Uterus (tissue), 2 donors: ENCODE measurements around the gene PHF12.

Experiments used
- POLR2A ChIP-seq, 2 donors: fragments of 450-650 bp; IDR thresholded peaks; one replicate each; pipeline ENCODE4 v1.6.1; 2016; ENCODE audit warnings: antibody characterized with exemption in 2 of 2, mild to moderate bottlenecking in 1 of 2, moderate library complexity in 1 of 2
- TF ChIP-seq, protein P1 (sequence below), 4 experiments: fragments of 200-600 bp in 2 of 4; fragments of 450-650 bp in 2 of 4; sonication (generic) in 2 of 4; IDR thresholded peaks; one replicate each; pipeline ENCODE4 v1.5.1; 2016 to 2019; ENCODE audit warnings: antibody characterized with exemption in 4 of 4, mild to moderate bottlenecking in 2 of 4, moderate library complexity in 1 of 4

GRCh38 chr17:28985950-28986713 lies 34.8 kb upstream of the PHF12 start:
- no peak for TF ChIP-seq POLR2A (IDR thresholded peaks at IDR 0.05)
- TF ChIP-seq, protein P1, sequence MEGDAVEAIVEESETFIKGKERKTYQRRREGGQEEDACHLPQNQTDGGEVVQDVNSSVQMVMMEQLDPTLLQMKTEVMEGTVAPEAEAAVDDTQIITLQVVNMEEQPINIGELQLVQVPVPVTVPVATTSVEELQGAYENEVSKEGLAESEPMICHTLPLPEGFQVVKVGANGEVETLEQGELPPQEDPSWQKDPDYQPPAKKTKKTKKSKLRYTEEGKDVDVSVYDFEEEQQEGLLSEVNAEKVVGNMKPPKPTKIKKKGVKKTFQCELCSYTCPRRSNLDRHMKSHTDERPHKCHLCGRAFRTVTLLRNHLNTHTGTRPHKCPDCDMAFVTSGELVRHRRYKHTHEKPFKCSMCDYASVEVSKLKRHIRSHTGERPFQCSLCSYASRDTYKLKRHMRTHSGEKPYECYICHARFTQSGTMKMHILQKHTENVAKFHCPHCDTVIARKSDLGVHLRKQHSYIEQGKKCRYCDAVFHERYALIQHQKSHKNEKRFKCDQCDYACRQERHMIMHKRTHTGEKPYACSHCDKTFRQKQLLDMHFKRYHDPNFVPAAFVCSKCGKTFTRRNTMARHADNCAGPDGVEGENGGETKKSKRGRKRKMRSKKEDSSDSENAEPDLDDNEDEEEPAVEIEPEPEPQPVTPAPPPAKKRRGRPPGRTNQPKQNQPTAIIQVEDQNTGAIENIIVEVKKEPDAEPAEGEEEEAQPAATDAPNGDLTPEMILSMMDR (IDR thresholded peaks at IDR 0.05), result no peak
